ENCODE measurements around the gene PSMD2.

DNA sequence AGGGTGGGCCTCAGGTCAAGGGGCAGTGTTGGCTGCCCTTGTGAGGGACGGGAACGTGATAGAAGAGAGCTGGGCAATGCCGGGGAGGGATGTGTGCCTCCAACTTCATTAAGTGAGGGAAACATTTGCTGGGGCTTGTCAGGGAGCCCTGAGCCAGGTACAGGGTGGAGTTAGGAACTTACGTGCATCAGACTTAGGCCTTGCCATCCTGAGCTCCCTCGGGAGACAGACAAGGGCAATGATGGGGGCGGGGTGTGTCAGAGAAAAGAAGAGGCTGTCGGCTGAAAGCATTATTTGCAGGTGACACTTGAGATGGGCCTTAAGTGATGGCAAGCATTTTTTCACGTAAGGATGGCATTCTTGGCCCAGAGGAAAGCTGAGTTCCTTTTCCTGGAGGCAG lies 40.0 kb downstream of the PSMD2 start:
- no peak for TF ChIP-seq PAX5 (IDR thresholded peaks at IDR 0.05; ENCODE audit: insufficient read depth, low read length, severe bottlenecking)
- TF ChIP-seq POLR2A (IDR thresholded peaks at IDR 0.05; ENCODE audit: low read depth, low read length) = no peak
- no peak for TF ChIP-seq POLR2AphosphoS5 (IDR thresholded peaks at IDR 0.05; ENCODE audit: low read depth, low read length)
- no peak for TF ChIP-seq TAF1 (IDR thresholded peaks at IDR 0.05; ENCODE audit: low read depth, low read length)

Data from GM12891 (cell line).